ENCODE results near the gene HOXD8.

The HOXD8 gene

GRCh38 chr2:176174382-176174823, 44.9 kb downstream of the HOXD8 start:
- DNase-seq (ENCODE audit: low read depth), result no peak

GRCh38 chr2:176174824-176175708, 45.6 kb downstream of the HOXD8 start:
- no peak for DNase-seq (ENCODE audit: low read depth)

- no peak for DNase-seq (ENCODE audit: low read depth)
Observed at GRCh38 chr2:176175709-176176607, 46.5 kb downstream of the HOXD8 start.

GRCh38 chr2:176177580-176178037, 48.1 kb downstream of the HOXD8 start:
- DNase-seq (ENCODE audit: low read depth), result no peak

GRCh38 chr2:176178038-176178756, 48.7 kb downstream of the HOXD8 start:
- DNase-seq (ENCODE audit: low read depth), result no peak

- DNase-seq (ENCODE audit: low read depth), result no peak
Observed at GRCh38 chr2:176178757-176179295, 49.3 kb downstream of the HOXD8 start.

- no peak for DNase-seq (ENCODE audit: low read depth)
Observed at GRCh38 chr2:176181551-176181950, 52.0 kb downstream of the HOXD8 start.
